H1 (cell line): ENCODE results near the gene SIT1.

Source experiments
- EP300 ChIP-seq, 2 experiments: IDR thresholded peaks; 1 replicate in 1 of 2; 2 replicates in 1 of 2; pipeline ENCODE4 v1.6.1; 2011 to 2012; ENCODE audit warnings: low read depth in 2 of 2, low read length in 2 of 2, mild to moderate bottlenecking in 2 of 2, borderline replicate concordance in 1 of 2, inconsistent platforms in 1 of 2, moderate library complexity in 1 of 2
- EZH2 ChIP-seq: fragments of 200-600 bp; sonication (generic); IDR thresholded peaks from 2 replicates; pipeline ENCODE4 v1.7.1; 2012; ENCODE audit warnings: low read depth, mild to moderate bottlenecking, moderate library complexity, low read length, inconsistent platforms; ENCODE audit not compliant: severe bottlenecking
- JUN ChIP-seq: IDR thresholded peaks from 2 replicates; pipeline ENCODE4 v1.6.1; 2011; ENCODE audit warnings: low read depth, mild to moderate bottlenecking, improper control_type of control experiment, low read length
- KDM5A ChIP-seq: fragments of 200-600 bp; IDR thresholded peaks from 2 replicates; pipeline ENCODE4 v1.7.1; 2012; ENCODE audit warnings: mild to moderate bottlenecking, low read length, inconsistent platforms, mixed read lengths
- POLR2AphosphoS5 ChIP-seq: IDR thresholded peaks from 2 replicates; pipeline ENCODE4 v1.6.1; 2011; ENCODE audit warnings: low read depth, low read length
- RAD21 ChIP-seq, 2 experiments: IDR thresholded peaks in 1 of 2; conservative IDR thresholded peaks in 1 of 2; 2 replicates each; pipeline ENCODE4 v1.6.1; 2011; ENCODE audit warnings: low read depth in 2 of 2, low read length in 2 of 2, improper control_type of control experiment in 1 of 2, inconsistent platforms in 1 of 2, mild to moderate bottlenecking in 1 of 2, moderate library complexity in 1 of 2
- RBBP5 ChIP-seq: IDR thresholded peaks from 2 replicates; pipeline ENCODE4 v1.7.1; 2012; ENCODE audit warnings: low read depth, mild to moderate bottlenecking, inconsistent platforms, low read length, moderate library complexity, borderline replicate concordance
- RFX5 ChIP-seq: IDR thresholded peaks from 2 replicates; pipeline ENCODE4 v1.6.1; 2011; ENCODE audit warnings: low read depth, low read length, improper control_type of control experiment, borderline replicate concordance
- SAP30 ChIP-seq: fragments of 300-600 bp; sonication (generic); IDR thresholded peaks from 2 replicates; pipeline ENCODE4 v1.7.1; 2012; ENCODE audit warnings: low read length, moderate library complexity, mild to moderate bottlenecking, inconsistent platforms; ENCODE audit not compliant: insufficient read depth, insufficient replicate concordance
- SP1 ChIP-seq: IDR thresholded peaks from 2 replicates; pipeline ENCODE4 v1.6.1; 2011; ENCODE audit warnings: low read depth, low read length
- TF ChIP-seq, protein P1 (sequence below), 3 experiments: IDR thresholded peaks; 1 replicate in 2 of 3; 2 replicates in 1 of 3; pipeline versions ENCODE4 v1.5.1 to v1.6.1; 2011; ENCODE audit warnings: low read length in 3 of 3, mild to moderate bottlenecking in 3 of 3, inconsistent platforms in 2 of 3, low read depth in 1 of 3, moderate library complexity in 1 of 3; ENCODE audit not compliant: insufficient read depth in 1 of 3; ENCODE audit errors: control extremely low read depth in 1 of 3
- TF ChIP-seq, protein P2 (sequence below): IDR thresholded peaks from 2 replicates; pipeline ENCODE4 v1.6.1; 2012; ENCODE audit warnings: inconsistent platforms
- TF ChIP-seq, protein P3 (sequence below): IDR thresholded peaks from 2 replicates; pipeline ENCODE4 v1.6.1; 2012; ENCODE audit warnings: inconsistent platforms

DNA sequence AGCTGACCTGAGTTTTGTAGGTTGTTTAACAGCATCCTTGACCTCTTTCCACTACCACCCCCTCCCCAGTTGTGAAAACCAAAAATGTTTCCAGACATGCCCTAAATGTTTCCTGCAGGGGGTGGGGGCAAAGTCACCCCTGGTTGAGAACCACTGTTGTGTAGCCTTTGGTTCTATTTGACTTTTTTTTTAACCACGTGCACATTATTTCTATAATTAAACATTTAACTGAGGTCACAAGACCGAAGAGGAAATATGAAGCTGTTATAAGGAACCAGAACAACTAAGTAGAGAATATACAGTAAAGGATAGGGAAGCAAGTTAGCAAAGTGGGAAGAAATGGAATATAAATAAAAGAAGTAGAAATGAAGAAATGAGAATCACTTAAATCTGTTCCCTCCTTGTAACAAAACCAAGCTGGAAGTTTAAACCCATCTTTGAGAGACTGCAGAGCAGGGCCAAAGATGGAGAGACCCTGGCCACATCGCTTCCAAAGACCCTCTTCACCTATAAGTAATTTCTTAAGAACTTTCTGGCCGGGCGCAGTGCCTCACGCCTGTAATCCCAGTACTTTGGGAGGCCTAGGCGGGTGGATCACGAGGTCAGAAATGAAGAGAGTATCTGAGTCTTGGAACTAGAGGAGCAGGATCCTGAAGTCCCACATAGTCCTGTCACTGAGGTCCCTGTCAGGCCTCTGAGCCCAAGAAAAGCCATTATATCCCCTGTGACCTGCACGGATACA is 14.4 kb downstream of the SIT1 start:
- TF ChIP-seq JUN: no peak
- no peak for TF ChIP-seq EZH2
- TF ChIP-seq, protein P1, sequence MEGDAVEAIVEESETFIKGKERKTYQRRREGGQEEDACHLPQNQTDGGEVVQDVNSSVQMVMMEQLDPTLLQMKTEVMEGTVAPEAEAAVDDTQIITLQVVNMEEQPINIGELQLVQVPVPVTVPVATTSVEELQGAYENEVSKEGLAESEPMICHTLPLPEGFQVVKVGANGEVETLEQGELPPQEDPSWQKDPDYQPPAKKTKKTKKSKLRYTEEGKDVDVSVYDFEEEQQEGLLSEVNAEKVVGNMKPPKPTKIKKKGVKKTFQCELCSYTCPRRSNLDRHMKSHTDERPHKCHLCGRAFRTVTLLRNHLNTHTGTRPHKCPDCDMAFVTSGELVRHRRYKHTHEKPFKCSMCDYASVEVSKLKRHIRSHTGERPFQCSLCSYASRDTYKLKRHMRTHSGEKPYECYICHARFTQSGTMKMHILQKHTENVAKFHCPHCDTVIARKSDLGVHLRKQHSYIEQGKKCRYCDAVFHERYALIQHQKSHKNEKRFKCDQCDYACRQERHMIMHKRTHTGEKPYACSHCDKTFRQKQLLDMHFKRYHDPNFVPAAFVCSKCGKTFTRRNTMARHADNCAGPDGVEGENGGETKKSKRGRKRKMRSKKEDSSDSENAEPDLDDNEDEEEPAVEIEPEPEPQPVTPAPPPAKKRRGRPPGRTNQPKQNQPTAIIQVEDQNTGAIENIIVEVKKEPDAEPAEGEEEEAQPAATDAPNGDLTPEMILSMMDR (IDR thresholded peaks at IDR 0.05; ENCODE audit: control extremely low read depth in 1 of 3, insufficient read depth in 1 of 3, low read depth in 1 of 3, low read length in 3 of 3): no peak
- no peak for TF ChIP-seq SP1
- no peak for TF ChIP-seq RAD21 (IDR thresholded peaks at IDR 0.05 in 1 of 2, conservative IDR thresholded peaks at IDR 0.05 in 1 of 2; ENCODE audit: low read depth in 2 of 2, low read length in 2 of 2)
- TF ChIP-seq POLR2AphosphoS5: no peak
- no peak for TF ChIP-seq EP300 (IDR thresholded peaks at IDR 0.05; ENCODE audit: borderline replicate concordance in 1 of 2, low read depth in 2 of 2, low read length in 2 of 2)
- TF ChIP-seq RBBP5: no peak
- no peak for TF ChIP-seq SAP30
- no peak for TF ChIP-seq KDM5A
- no peak for TF ChIP-seq RFX5
- TF ChIP-seq, protein P2, sequence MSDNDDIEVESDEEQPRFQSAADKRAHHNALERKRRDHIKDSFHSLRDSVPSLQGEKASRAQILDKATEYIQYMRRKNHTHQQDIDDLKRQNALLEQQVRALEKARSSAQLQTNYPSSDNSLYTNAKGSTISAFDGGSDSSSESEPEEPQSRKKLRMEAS: no peak
- TF ChIP-seq, protein P3, sequence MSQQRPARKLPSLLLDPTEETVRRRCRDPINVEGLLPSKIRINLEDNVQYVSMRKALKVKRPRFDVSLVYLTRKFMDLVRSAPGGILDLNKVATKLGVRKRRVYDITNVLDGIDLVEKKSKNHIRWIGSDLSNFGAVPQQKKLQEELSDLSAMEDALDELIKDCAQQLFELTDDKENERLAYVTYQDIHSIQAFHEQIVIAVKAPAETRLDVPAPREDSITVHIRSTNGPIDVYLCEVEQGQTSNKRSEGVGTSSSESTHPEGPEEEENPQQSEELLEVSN: no peak
